HG02610 (cell line): Measurements from ENCODE around the gene NFAM1.

ENCODE experiments used
- ATAC-seq: cut with Tn5 transposase; IDR thresholded peaks from one replicate; pipeline ENCODE4 v1.9.1; 2021; ENCODE audit warnings: mild to moderate bottlenecking, moderate library complexity; ENCODE audit not compliant: unreplicated experiment

Gene NFAM1

DNA sequence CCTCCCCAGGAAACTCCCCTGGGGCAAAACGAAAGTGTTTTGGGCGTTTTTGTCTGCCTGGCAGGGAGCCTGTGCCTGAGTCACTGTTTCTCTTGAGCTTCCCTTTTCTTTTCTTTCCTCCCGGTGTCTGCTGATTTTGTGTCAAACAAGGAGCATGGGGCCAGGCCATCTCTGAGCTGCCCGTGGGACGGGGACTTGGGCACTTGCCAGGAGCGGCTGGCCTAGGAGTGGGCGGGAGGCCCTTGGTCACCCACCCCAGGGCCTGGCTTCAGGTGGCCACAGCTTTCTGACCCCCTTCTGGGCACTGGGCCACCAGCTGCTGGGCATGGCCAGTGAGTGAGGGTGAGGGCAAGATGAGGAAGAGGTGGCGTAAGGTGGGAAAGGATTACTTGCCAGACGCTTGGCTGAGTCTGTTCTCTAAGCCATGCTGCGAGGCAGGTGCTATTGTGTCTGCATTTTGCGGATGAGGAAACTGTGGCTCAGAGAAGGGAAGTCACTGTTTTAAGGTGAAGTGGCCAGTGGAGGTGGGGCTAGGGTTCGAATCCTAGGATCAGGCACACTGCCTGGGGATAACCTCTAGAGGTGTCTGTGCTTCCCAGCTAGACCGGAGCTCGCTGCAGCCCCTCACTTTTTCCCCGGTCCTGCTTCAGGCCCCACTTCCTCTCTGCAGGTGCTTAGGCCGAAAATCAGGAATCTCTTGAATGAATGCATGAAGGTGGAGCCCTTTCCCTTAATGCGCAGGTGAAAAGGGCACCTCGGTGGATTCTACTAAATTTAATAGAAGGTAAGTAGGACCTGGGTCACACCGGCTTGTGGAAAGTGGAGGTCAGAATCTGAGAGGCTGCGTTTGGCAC, 7.8 kb upstream of the NFAM1 start:
- ATAC-seq: no peak

DNA sequence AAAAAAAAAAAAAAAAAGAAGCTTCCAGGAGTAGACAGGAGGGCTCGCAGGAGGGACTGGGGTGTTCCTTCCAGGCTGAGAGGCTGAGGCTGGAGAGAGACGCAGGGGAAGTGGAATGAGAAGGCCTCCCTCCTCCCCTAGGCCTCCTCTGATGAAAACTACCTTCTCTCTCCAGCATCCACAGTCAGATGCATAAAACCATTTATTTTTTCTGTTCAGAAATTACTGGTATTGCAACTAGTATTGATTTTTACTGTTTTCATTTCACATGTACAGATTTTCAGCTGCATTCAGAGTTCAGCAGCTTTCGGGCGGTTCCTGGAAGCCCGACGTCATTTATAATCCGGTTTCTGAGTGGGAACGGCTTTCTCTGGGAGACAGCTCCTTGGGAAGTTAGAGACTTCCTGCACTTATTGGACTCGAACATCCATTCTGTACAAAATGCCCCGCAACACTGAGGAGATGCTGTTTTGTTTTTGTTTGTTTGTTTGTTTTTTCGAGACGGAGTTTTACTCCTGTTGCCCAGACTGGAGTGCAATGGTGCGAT, 6.9 kb upstream of the NFAM1 start:
- ATAC-seq: no peak

DNA sequence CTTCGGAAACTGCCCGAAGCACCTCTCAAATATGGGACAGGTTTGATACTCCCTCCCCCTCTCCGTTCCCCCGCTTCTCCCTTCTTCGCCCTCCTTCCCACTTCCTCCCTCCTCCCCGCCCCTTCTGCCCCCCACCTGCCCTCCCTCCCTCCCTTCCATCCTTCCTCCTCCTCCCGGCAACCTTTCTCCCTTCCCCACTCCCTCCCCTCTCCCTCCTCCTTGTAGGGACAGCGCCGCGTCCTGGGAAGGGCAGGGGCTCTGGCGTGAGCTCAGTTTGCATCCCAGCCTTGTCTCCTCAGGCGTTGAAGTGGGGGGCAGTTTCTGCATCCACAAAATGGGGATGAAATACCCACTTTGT, 6.1 kb upstream of the NFAM1 start:
- ATAC-seq: no peak

DNA sequence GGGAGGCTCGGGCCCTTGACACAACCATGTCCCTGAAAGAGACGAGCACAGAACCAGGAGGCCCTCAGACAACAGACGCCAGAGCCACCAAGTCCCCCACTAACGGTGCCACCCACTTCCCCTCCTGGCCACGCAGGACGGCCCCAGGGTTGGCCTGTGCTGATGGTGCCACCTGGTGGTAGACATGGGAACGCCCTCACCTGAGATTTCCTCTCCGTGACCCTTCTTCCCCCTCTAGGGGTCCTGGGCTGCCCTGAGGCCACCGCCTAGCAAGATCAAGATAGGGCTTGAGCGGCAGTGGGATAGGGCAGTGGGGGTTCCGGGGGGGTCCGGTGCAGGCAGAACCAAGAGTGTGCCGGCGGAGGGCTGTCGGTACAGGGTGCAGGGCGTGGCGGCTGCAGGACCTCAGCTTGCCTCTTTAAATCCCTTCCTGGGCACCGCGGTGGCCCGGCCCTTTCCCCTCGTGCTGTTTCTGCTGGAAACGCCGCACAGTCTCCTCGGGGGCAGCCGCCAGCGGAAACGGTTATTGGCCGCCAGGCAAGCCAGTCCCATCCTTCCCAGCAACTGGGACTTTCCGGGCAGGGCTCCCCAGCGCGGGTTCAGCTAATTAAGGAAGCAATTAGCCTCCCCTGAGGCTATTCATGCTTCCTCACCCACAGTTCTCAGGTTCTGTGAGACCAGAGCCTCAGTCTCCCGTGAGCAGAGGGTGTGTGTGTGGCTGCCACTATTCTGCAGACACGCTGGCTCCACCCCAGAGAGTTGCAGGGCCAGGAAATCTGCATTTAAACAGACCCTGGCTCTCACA, 5.5 kb upstream of the NFAM1 start:
- peak; percentile 58 for ATAC-seq

DNA sequence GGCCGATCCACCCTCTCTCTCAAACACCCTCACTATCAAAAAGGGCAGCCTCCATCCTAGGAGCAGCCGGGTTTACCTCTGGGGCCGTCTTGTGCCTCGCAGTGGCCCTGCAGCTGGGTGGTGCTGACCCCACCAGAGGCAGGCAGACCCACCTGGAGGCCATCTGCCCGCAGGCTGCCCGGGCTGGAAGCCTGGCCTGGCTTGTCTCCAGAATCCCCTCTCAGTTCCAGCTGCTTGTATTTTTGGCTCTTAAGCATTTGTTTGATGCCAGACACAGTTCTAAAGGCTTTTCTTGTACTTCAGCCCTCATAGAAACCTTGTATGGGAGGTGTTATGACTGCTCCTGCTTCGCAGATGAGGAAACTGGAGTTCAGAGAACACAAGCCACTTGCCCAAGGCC, 4.2 kb upstream of the NFAM1 start:
- ATAC-seq: no peak

DNA sequence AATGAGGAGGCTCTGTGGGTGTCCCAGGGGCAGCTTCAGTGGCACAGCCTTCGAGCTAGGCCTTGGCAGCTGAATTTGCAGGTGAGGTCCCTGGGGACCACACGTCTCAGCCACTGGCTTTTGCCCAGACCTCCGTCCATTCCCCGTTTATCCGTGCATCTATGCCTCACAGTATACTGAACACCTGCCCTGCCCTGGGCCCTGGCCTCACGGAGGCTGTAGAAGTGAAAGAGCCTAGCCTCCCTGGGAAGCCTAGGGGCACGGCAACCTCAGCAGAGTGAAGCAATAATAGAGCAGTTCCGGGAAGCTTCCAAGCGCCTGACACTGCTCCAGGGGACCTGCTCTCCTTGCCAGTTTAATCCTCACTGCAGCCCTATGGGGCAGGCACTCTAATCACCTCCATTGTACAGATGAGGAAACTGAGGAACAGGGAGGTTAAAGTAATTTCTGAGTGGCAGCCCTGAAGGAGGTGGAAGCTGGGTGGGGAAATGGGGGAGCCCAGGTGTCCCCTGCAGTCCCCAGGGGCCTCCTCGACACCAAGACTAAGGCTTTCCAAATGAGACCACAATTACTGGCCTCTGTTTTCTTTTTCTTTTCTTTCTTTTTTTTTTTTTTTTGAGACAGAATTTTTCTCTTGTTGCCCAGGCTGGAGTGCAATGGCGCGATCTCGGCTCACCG, 2.7 kb upstream of the NFAM1 start:
- no peak for ATAC-seq

DNA sequence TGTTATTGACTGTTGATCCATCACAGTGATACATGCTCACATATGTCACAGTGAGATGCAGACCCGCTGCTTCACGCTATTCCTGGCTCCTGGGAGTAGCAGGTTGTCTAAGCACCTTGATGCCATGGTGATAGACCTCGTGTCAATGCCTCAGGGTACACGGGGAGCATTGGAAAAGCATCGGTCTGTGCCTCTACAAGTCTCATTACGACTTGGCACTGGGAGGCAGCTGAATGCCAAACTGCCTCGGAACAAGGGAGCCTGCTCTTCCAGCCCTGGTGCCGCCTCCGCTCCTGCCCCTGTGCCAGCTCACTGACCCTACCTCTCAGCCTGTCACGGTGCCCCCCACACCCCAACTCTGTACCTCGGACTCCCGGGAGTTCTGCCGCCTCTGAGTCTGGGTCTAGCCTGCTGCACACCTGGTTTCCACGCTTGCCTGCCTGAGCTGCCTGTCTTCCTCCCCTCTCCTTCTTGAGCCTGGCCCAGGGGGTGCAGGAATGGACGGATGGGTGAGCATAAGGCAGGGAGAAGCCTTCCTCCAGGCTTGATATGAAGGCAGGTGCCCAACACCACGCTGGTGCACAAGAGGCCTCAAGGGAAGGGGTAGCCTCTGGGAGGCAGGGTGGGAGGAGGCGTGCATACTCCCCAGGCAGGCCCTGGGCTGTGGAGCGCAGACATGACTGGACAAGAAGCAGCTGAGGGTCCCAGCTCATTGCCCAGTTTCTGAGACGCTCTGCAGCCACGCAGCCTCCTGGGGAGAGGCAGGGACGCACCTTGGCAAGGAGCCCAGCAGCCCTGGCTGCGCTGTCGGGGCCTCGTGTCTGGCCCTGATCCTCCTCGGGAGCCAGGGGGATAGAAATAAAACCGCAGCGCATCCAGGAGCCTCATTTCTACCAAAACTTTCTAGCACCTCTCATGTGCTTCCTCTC, 1.8 kb upstream of the NFAM1 start:
- no peak for ATAC-seq

DNA sequence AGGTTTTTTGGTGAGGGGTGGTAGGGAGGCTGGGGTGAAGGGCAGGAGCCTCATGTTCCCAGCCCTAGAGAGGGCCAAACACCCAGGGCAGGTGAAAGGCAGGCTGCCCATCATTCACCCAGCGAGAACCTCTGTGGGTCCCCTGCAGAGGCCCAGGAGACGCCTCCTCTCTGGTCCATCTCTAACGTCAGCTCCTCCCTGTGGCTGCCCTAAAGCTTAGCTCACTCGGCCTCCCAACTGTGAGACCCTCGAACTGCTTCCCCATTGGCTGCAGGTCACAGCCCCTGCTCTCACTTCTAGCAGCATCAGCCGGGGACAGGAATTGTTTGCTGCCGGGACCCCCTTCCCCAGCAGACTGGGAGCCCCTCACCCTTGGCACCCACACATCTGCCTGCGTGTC, 615 bp upstream of the NFAM1 start:
- ATAC-seq: no peak

DNA sequence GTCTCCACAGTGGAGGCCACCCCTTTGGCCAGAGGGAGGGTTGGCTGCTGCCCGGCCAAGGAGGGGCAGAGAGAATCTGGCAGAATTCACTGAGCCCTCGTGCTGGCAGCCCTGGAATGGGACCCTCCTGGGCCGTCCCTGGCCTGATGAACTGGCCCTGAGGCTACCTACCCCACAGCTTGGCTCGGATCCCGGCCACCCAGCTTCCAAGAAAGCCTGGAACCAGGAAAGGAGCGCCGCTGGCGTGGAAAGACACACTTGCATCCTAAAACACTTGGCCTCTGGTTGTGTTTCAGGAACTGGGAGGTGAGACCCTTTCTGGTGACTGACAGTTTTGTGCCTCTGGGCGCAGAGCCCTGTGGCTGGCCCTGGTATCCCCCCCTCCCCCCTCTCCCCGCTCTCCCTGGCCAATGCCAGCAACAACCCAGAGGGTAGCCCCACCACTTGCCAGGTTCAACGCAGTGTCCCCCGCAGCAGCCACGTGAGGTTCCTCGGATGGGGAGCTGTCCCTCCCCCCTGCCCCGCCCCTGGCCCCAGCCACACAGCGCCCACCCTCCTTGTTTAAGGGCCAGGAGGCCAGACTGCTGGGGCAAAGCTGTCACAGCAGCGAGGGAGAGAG, 693 bp downstream of the NFAM1 start:
- ATAC-seq: no peak

DNA sequence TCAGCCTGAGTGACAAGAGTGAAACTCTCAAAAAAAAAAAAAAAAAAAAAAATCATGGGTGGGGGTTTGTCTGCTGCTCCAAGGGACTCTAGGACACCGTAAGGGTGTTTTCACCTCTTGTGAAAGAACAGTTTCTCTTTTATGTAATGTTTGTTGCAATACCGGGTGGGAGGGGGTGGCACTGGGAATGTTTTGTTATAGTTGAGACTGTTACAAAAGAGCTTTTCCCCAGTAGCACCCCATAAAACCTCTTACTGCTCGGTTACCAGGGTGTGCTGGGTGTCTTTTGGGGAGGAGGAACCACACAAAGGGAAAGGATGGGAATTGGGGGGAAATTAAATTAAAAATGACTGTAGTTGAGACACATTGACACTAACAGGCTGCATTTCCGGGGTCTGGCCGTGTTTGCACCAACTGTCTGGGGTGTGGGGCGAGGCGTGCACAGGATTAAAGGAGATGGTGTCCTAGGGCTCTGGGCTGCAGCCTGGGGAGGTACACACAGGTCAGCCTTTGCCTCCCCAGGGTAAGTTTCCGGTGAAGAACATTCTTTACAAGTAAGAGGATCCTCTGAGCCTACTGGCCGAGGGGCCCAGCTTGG, 1.6 kb downstream of the NFAM1 start:
- no peak for ATAC-seq

DNA sequence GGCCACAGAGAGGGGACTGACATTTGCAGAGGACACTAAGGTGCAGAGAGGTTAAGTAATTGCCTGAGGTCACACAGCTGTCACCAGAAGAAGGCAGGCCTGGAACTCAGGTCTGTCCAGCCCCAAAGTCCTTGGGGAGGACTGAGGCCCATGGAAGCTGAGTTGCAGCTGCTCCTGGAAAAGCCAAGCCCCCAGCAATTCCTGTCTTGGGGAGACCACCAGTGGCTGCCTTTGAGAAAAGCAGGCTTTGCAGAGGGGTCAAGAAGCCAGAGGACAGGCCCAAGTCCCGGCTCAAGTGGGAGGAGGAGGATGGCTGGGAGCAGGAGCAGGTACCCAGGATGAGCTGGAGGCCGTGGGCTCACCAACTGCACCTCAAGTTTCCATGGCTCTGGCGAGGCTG, 3.4 kb downstream of the NFAM1 start:
- ATAC-seq: no peak

DNA sequence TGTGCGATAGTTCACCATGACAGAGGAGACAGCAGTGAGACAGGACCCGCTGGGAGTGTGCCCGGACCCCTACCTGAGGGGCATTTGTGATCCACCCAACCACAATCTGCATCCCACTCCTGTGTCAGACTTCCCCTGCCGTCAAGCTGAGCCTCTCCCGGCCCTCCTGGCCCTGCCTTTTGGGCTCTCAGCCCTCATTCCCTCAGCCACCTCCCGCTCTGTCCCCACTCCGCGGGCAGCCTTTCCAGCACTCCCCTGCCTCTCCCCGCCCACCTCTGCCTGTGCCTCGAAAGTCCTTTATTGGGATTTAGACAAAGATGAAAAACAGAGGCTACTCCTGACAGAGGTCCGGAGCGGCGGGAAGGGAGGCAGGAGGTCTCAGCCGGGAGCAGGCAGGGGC, 4.2 kb downstream of the NFAM1 start:
- no peak for ATAC-seq

DNA sequence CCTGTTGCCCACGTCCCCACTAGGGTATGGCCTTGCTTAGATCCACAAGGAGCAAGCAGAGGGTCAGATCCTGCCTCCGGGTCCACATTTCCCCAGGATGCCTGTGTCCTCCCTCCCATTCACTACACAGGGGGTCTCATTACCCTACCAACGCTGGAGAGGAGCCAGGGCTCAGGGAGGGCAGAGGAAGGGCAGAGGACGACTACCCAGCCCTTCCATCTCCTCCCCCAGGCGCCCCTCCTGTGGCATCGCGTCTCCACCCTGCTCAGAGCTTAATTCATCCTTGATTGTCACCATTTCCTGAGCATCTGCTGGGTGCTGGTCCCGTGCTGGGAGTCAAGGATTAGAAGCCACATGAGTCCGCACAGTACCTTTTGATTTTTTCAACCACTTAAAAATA, 5.0 kb downstream of the NFAM1 start:
- ATAC-seq: no peak

DNA sequence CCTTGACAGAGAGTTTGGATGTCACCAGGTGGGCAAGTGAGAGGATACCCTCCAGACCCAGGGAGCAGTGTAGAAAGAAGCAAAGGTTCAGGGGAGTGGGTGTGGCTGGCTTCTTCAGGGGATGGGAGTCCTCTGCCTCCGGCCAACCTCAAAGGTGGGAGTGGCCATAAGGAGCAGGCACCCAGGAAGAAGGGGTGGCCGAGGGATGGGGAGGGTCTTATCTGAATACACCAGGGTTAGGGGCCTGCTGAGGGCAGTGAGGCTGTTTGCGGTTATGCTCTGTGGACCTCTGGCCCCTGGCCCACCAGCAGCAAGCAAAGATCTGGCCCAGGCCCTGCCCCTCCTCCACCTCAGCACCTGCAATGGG, 6.2 kb downstream of the NFAM1 start:
- ATAC-seq: no peak

DNA sequence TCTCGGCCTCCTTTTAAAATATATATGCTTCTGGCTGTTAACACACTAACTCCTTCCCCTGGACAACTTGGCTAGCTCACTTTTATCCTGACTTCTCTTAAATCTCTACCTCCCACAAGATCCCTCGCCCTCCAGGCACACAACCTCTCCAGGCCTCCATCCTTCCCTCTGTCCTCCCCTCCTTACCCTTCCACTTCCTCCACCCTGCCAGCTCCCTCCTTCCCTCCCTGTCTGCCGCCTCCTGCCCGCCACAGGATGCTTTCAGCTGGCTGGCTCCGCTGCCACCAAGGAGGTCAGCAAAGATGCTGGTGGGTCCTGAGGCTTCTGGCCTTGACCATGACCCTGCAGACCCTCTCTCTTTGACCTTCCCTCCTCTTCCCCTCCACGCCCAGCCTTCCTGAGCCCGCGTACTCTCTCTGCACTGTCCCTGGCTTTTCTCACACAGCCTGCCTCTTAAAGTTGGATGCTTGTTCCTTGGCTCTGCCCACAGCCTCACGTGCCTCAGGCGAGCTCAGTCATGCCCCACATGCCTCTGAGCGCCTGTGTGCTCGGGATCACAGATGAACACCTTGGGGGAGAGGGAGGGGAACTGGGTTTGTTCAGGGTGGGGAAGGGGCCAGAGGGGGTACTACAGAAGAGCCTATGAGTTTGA, 6.7 kb downstream of the NFAM1 start:
- no peak for ATAC-seq

DNA sequence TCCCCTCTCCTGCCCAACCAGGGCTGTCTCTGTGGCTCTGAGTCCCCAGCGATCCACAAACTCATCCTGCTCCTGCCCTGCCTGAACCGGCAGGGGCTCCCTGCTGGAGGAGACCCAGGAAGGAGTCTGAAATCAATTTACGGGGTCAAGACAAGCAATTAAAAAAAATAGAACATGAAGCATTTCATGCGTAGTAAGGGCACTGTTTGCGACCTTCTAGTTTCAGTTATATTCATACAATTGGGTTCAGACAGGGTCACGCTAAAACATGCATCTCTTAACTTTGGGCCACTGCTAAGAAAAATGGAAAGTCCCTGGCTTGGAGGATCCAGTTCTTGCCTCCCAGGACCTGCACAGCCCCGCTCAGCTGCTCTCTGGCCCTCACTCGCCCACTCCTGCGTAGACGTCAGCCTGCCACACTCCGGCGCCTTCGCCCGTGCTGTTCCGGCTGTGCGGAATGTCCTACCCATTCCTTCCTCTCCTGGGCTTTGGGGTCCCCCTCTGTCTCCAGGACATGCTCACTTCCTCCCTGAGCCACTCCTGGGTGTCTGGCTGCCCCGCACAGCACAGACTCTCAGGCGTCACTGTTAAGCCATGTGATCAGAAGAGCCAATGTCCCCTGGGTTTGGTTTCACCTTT, 12.8 kb downstream of the NFAM1 start:
- ATAC-seq: no peak

DNA sequence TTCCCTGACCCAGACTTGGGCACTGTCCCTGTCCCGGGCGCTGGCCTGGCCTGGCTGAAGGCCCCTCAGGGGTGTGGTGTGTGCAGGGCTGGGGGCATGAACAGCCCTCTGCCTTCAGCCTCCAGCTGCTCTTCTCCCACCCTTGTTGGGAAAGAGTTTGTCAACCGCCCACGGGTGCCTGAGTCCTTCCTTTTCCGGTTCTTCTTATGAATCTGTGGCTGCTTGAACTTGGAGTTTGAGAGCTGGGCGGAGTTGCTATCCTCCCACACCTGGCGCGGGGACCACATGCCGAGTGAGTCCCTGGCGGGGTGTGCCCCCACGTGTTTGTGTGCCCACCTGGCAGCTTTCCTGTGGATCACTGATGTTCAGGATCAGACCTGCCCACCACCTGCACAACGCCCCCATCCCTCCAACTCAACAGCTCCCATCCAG, 13.4 kb downstream of the NFAM1 start:
- ATAC-seq: no peak

DNA sequence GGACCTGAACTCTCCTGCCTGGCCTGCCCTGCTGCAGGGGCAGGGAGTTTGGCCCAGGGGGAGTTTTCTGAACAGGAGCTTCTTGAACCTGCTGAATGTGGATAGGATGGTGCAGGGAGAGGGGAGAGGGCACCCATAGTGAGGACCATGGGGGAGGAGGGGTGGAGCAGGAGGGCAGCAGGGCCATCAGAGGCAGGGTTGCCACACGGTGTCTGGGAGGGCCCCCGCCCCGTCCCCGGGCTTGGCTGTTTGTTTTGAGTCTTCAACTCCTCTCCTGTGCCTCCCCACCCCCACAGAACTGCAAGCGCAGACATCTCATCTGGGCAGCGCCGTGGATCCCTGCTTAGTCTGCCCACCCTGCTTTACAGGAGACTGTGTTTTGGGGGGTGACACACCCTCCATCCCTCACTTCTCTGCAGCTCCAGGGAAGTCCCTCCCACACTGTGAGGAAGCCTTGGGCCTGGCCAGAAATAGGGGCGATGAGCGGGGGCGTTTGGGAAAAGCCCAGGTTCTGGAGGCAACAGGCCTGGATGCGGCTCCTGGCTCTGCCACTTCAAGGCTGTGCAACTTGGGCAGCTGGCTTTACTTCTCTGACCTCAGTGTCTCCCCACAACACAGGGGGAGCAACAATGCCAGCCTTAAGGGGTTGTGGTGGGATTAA, 14.4 kb downstream of the NFAM1 start:
- ATAC-seq: no peak
